H9 (cell line): Measurements from ENCODE around the gene BBIP1. TPM values are rescaled to one million over a fixed set of nuclear protein-coding genes. Genes with fewer than 3 reads are reported as not detected.
A peak's percentile ranks its signal among the peaks of the same experiment; 100 is the strongest.

Experiments used
- DNase-seq: peaks from one replicate; pipeline ENCODE4 v3.0.0-alpha.2; 2017
- H2AFZ ChIP-seq: one replicate; pipeline ENCODE4 v1.6.1; 2013; ENCODE audit warnings: mild to moderate bottlenecking, low read length, control low read depth, moderate library complexity
- H2AK5ac ChIP-seq: 2 replicates; pipeline ENCODE4 v1.6.1; 2013; ENCODE audit warnings: low read length, control low read depth, mixed read lengths; ENCODE audit not compliant: insufficient read length
- H2BK120ac ChIP-seq: one replicate; pipeline ENCODE4 v1.6.1; 2013; ENCODE audit warnings: low read depth, mild to moderate bottlenecking, low read length, control low read depth, inconsistent platforms; ENCODE audit not compliant: poor library complexity, severe bottlenecking
- H2BK12ac ChIP-seq: 2 replicates; pipeline ENCODE4 v1.6.1; 2013; ENCODE audit warnings: low read length, control low read depth, mixed read lengths, low read depth; ENCODE audit not compliant: insufficient read length
- H2BK15ac ChIP-seq: 2 replicates; pipeline ENCODE4 v1.6.1; 2013; ENCODE audit warnings: low read depth, low read length, control low read depth
- H2BK20ac ChIP-seq: one replicate; pipeline ENCODE4 v1.6.1; 2013; ENCODE audit warnings: low read depth, mild to moderate bottlenecking, low read length, control low read depth, inconsistent platforms; ENCODE audit not compliant: poor library complexity, severe bottlenecking
- H2BK5ac ChIP-seq: 2 replicates; pipeline ENCODE4 v1.6.1; 2013; ENCODE audit warnings: low read length, control low read depth, mixed read lengths; ENCODE audit not compliant: insufficient read length
- H3K14ac ChIP-seq: 2 replicates; pipeline ENCODE4 v1.6.1; 2013; ENCODE audit warnings: low read length, control low read depth; ENCODE audit not compliant: insufficient read depth
- H3K18ac ChIP-seq: 2 replicates; pipeline ENCODE4 v1.6.1; 2013; ENCODE audit warnings: low read depth, mild to moderate bottlenecking, mixed read lengths, low read length, control low read depth; ENCODE audit not compliant: insufficient read length
- H3K23ac ChIP-seq: 2 replicates; pipeline ENCODE4 v1.6.1; 2013; ENCODE audit warnings: low read length, control low read depth, mixed read lengths, low read depth; ENCODE audit not compliant: insufficient read length
- H3K23me2 ChIP-seq: 2 replicates; pipeline ENCODE4 v1.6.1; 2013; ENCODE audit warnings: low read depth, mild to moderate bottlenecking, mixed read lengths, low read length, control low read depth; ENCODE audit not compliant: insufficient read length, poor library complexity, severe bottlenecking
- H3K27ac ChIP-seq: 2 replicates; pipeline ENCODE4 v1.5.1; 2013; ENCODE audit warnings: low read length, control low read depth, mixed read lengths, low read depth; ENCODE audit not compliant: insufficient read length
- H3K27me3 ChIP-seq: 2 replicates; pipeline ENCODE4 v1.6.1; 2013; ENCODE audit warnings: low read length, control low read depth, inconsistent platforms; ENCODE audit not compliant: insufficient read depth
- H3K4ac ChIP-seq: 2 replicates; pipeline ENCODE4 v1.6.1; 2013; ENCODE audit warnings: low read depth, mild to moderate bottlenecking, control low read depth, inconsistent platforms, low read length, moderate library complexity
- H3K4me1 ChIP-seq: 2 replicates; pipeline ENCODE4 v1.6.1; 2013; ENCODE audit warnings: low read length, control low read depth, inconsistent platforms; ENCODE audit not compliant: insufficient read depth
- H3K4me2 ChIP-seq: 2 replicates; pipeline ENCODE4 v1.6.1; 2013; ENCODE audit warnings: low read length, control low read depth, mixed read lengths; ENCODE audit not compliant: insufficient read length, insufficient read depth
- H3K56ac ChIP-seq: 2 replicates; pipeline ENCODE4 v1.6.1; 2013; ENCODE audit warnings: low read depth, mild to moderate bottlenecking, mixed read lengths, low read length, control low read depth; ENCODE audit not compliant: insufficient read length
- H3K79me1 ChIP-seq: 2 replicates; pipeline ENCODE4 v1.6.1; 2013; ENCODE audit warnings: low read depth, mild to moderate bottlenecking, moderate library complexity, low read length, control low read depth, inconsistent platforms; ENCODE audit not compliant: insufficient read depth, poor library complexity, severe bottlenecking
- H3K79me2 ChIP-seq: 2 replicates; pipeline ENCODE4 v1.6.1; 2013; ENCODE audit warnings: low read length, control low read depth, inconsistent platforms; ENCODE audit not compliant: insufficient read depth
- H3K9ac ChIP-seq: 2 replicates; pipeline ENCODE4 v1.6.1; 2013; ENCODE audit warnings: low read length, control low read depth, mixed read lengths; ENCODE audit not compliant: insufficient read length; ENCODE audit errors: extremely low read depth
- H3K9me3 ChIP-seq: one replicate; pipeline ENCODE4 v1.6.1; 2013; ENCODE audit warnings: low read depth, low read length, inconsistent platforms; ENCODE audit not compliant: control insufficient read depth
- H3T11ph ChIP-seq: one replicate; pipeline ENCODE4 v1.6.1; 2013; ENCODE audit warnings: mild to moderate bottlenecking, low read length, control low read depth, inconsistent platforms
- H4K20me1 ChIP-seq: one replicate; pipeline ENCODE4 v1.6.1; 2013; ENCODE audit not compliant: control insufficient read depth, insufficient read length, insufficient read depth
- H4K5ac ChIP-seq: 2 replicates; pipeline ENCODE4 v1.6.1; 2013; ENCODE audit warnings: low read depth, mild to moderate bottlenecking, mixed read lengths, low read length, control low read depth; ENCODE audit not compliant: insufficient read length
- H4K8ac ChIP-seq: replicated peaks from 2 replicates; pipeline ENCODE4 v1.6.1; 2013; ENCODE audit warnings: low read length, control low read depth, mixed read lengths, low read depth; ENCODE audit not compliant: insufficient read length
- H4K91ac ChIP-seq: 2 replicates; pipeline ENCODE4 v1.6.1; 2013; ENCODE audit warnings: low read depth, mild to moderate bottlenecking, moderate library complexity, mixed read lengths, low read length, control low read depth; ENCODE audit not compliant: insufficient read length
- H3K27ac Mint-ChIP-seq, 3 experiments: 2 replicates in 2 of 3; 3 replicates in 1 of 3; pipeline ENCODE4 v1.8.0; 2020 to 2021; ENCODE audit warnings: mixed read lengths in 3 of 3, mild to moderate bottlenecking in 1 of 3, moderate library complexity in 1 of 3
- H3K27me3 Mint-ChIP-seq: 2 replicates; pipeline ENCODE4 v1.8.0; 2021; ENCODE audit warnings: low read depth, mild to moderate bottlenecking, moderate library complexity, mixed read lengths
- H3K36me3 Mint-ChIP-seq, 3 experiments: 2 replicates in 2 of 3; 3 replicates in 1 of 3; pipeline ENCODE4 v1.8.0; 2020 to 2021; ENCODE audit warnings: low read depth in 3 of 3, mixed read lengths in 3 of 3; ENCODE audit not compliant: insufficient read depth in 1 of 3
- H3K4me1 Mint-ChIP-seq, 2 experiments: 2 replicates each; pipeline ENCODE4 v1.8.0; 2020; ENCODE audit warnings: mixed read lengths in 2 of 2
- H3K4me3 Mint-ChIP-seq, 2 experiments: 2 replicates in 1 of 2; 3 replicates in 1 of 2; pipeline ENCODE4 v1.8.0; 2020 to 2021; ENCODE audit warnings: mild to moderate bottlenecking in 2 of 2, mixed read lengths in 2 of 2, moderate library complexity in 1 of 2
- H3K9me3 Mint-ChIP-seq, 2 experiments: 2 replicates in 1 of 2; 3 replicates in 1 of 2; pipeline ENCODE4 v1.8.0; 2020; ENCODE audit warnings: mild to moderate bottlenecking in 2 of 2, mixed read lengths in 2 of 2, moderate library complexity in 1 of 2
- WGBS: extraction: QIAGEN DNeasy Blood & Tissue Kit; methylation state at CpG from one replicate; pipeline ENCODE4 v1.1.7; 2013; ENCODE audit warnings: missing lambda C conversion rate, low lambda C conversion rate, mixed read lengths; ENCODE audit not compliant: insufficient read length; ENCODE audit errors: extremely low coverage; 5-methylcytosine and 5-hydroxymethylcytosine counted together
- total RNA-seq: library from RNA; stranded (reverse); gene quantifications from 2 replicates; pipeline ENCODE4 v1.2.1, GENCODE V29; 2021
- TF ChIP-seq, protein P1 (sequence below): fragments of 200-600 bp; sonication (generic); conservative IDR thresholded peaks from 3 replicates; pipeline ENCODE4 v1.8.0; 2021; ENCODE audit warnings: antibody characterized with exemption, mild to moderate bottlenecking

Gene BBIP1
- total RNA-seq, 1 experiment from 2014 or later, result 18.8 TPM

DNA sequence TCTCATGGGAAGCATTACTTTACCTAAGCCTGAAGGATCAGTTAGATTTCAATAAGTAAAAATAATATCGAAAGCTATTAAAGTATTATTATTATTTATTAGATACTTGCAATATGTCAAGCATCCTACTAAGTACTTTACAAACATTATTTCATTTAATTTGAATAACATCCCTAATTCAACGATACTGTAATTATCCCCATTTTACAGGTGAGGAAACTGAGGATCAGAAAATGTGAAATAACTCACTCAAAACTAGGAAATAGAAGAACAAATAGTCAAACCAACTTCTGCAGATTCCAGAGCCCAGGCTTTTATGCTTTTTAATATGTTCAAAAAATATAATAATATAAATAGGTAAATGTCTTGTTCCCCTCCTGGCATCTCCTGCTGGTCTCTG lies 57.5 kb downstream of the BBIP1 start:
- H4K8ac ChIP-seq, result no peak overlapping the region
- H3K9me3 ChIP-seq, result no peaks in the 10 kb centered on the region
- H3K18ac ChIP-seq, result no peak overlapping the region
- H3K4me1 Mint-ChIP-seq, result peaks cover 4 to 22% of the 10 kb centered on the region in 2 experiments
- H3K36me3 Mint-ChIP-seq, result no peaks in the 10 kb centered on the region
- H2AFZ ChIP-seq, result no peak overlapping the region
- H3K79me1 ChIP-seq, result no peaks in the 10 kb centered on the region
- no peak for DNase-seq
- no peak overlapping the region for H3T11ph ChIP-seq
- H2AK5ac ChIP-seq, result no peak overlapping the region
- H2BK5ac ChIP-seq, result no peak overlapping the region
- no peak overlapping the region for H3K4me2 ChIP-seq
- no peak overlapping the region for H3K27ac ChIP-seq
- H4K20me1 ChIP-seq, result no peaks in the 10 kb centered on the region
- H3K4me3 Mint-ChIP-seq, result no peak overlapping the region
- no peak overlapping the region for H3K9ac ChIP-seq
- H4K5ac ChIP-seq, result no peak overlapping the region
- H3K9me3 Mint-ChIP-seq, result no peaks in the 10 kb centered on the region
- 0 out of 7 replicates have a peak overlapping the region, but pooled peaks of 1 of the 3 experiments have one; percentile 71 for H3K27ac Mint-ChIP-seq
- no CpG with 5 or more reads among the region's 2 CpGs for WGBS
- TF ChIP-seq, protein P1, sequence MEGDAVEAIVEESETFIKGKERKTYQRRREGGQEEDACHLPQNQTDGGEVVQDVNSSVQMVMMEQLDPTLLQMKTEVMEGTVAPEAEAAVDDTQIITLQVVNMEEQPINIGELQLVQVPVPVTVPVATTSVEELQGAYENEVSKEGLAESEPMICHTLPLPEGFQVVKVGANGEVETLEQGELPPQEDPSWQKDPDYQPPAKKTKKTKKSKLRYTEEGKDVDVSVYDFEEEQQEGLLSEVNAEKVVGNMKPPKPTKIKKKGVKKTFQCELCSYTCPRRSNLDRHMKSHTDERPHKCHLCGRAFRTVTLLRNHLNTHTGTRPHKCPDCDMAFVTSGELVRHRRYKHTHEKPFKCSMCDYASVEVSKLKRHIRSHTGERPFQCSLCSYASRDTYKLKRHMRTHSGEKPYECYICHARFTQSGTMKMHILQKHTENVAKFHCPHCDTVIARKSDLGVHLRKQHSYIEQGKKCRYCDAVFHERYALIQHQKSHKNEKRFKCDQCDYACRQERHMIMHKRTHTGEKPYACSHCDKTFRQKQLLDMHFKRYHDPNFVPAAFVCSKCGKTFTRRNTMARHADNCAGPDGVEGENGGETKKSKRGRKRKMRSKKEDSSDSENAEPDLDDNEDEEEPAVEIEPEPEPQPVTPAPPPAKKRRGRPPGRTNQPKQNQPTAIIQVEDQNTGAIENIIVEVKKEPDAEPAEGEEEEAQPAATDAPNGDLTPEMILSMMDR, result no peak
- H3K4me1 ChIP-seq, result no peaks in the 10 kb centered on the region
- H3K4ac ChIP-seq, result no peak overlapping the region
- no peak overlapping the region for H3K14ac ChIP-seq
- H4K91ac ChIP-seq, result no peak overlapping the region
- H3K23me2 ChIP-seq, result no peaks in the 10 kb centered on the region
- H3K56ac ChIP-seq, result no peak overlapping the region
- no peak overlapping the region for H3K23ac ChIP-seq
- H2BK120ac ChIP-seq, result no peak overlapping the region
- H3K79me2 ChIP-seq, result no peaks in the 10 kb centered on the region
- no peaks in the 10 kb centered on the region for H3K27me3 ChIP-seq
- H3K27me3 Mint-ChIP-seq, result 0 out of 2 replicates have a peak, but pooled peaks cover 2% of the 10 kb centered on the region
- no peak overlapping the region for H2BK15ac ChIP-seq
- H2BK20ac ChIP-seq, result no peak overlapping the region
- H2BK12ac ChIP-seq, result no peak overlapping the region
